Fibroblast of upper back skin (primary cell): ENCODE measurements around the gene FSD1.

Source experiments
- DNase-seq: peaks from one replicate; pipeline ENCODE4 v3.0.0-alpha.2; 2013

The FSD1 gene

GRCh38 chr19:4366666-4367335 lies 62.4 kb downstream of the FSD1 start:
- no peak for DNase-seq

GRCh38 chr19:4367336-4367723 lies 62.9 kb downstream of the FSD1 start:
- no peak for DNase-seq

GRCh38 chr19:4367781-4368127 lies 63.4 kb downstream of the FSD1 start:
- DNase-seq = no peak

GRCh38 chr19:4368128-4368820 lies 63.9 kb downstream of the FSD1 start:
- DNase-seq = no peak

- no peak for DNase-seq
Measured at GRCh38 chr19:4369109-4369887, 64.9 kb downstream of the FSD1 start.

- no peak for DNase-seq
Measured at GRCh38 chr19:4369888-4370260, 65.5 kb downstream of the FSD1 start.

GRCh38 chr19:4370418-4371041 lies 66.1 kb downstream of the FSD1 start:
- DNase-seq = no peak

- DNase-seq = no peak
Measured at GRCh38 chr19:4371247-4372164, 67.1 kb downstream of the FSD1 start.

GRCh38 chr19:4372165-4373012 lies 68.0 kb downstream of the FSD1 start:
- no peak for DNase-seq

- no peak for DNase-seq
Measured at GRCh38 chr19:4373013-4373367, 68.6 kb downstream of the FSD1 start.
